ENCODE results near the gene DISP2.

The DISP2 gene

DNA sequence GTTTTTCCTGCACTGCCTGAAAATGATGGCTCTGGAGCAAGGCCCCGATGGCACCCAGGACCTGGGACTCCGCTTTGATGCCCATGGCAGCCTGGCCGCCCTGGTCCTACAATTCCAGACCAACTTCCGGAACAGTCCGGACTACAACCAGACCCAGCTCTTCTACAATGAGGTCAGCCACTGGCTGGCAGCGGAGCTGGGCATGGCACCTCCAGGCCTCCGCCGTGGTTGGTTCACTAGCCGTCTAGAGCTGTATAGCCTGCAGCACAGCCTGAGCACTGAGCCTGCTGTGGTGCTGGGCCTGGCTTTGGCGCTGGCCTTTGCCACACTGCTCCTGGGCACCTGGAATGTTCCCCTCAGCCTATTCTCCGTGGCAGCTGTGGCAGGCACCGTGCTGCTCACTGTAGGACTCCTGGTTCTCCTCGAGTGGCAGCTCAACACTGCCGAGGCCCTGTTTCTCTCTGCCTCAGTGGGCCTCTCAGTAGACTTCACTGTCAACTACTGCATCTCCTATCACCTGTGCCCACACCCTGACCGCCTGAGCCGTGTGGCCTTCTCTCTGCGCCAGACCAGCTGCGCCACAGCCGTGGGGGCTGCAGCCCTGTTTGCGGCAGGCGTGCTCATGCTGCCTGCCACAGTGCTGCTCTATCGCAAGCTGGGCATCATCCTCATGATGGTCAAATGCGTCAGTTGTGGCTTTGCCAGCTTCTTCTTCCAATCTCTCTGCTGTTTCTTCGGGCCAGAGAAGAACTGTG, 10.9 kb downstream of the DISP2 start:
- no peaks in the 10 kb centered on the region for H3K27me3 ChIP-seq (ENCODE audit: control insufficient read depth in 1 of 2, insufficient read depth in 2 of 2, low read length in 2 of 2)
- H3K9me3 ChIP-seq (ENCODE audit: low read length): no peaks in the 10 kb centered on the region
- H3K4me3 ChIP-seq (ENCODE audit: low read depth in 1 of 2, low read length in 2 of 2): no peak overlapping the region
- H3K4me1 ChIP-seq (ENCODE audit: insufficient read depth, low read length): peaks cover 20% of the 10 kb centered on the region
- no peak overlapping the region for H3K9ac ChIP-seq (ENCODE audit: low read length)
- no peak overlapping the region for H3K27ac ChIP-seq (ENCODE audit: low read depth, low read length)
- H3K36me3 ChIP-seq (ENCODE audit: insufficient read depth, low read length): no peaks in the 10 kb centered on the region

DNA sequence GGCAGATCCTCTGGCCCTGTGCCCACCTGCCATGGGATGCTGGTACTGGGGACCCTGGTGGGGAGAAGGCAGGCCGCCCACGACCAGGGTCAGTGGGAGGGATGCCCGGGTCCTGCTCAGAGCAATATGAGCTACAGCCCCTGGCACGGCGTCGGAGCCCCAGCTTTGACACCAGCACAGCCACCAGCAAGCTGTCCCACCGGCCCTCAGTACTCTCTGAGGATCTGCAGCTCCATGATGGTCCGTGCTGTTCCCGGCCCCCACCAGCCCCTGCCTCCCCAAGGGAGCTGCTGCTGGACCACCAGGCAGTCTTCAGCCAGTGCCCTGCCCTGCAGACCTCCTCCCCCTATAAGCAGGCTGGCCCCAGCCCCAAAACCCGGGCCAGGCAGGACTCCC, 11.5 kb downstream of the DISP2 start:
- H3K27ac ChIP-seq (ENCODE audit: low read depth, low read length): no peak overlapping the region
- no peak overlapping the region for H3K4me3 ChIP-seq (ENCODE audit: low read depth in 1 of 2, low read length in 2 of 2)
- H3K36me3 ChIP-seq (ENCODE audit: insufficient read depth, low read length): no peaks in the 10 kb centered on the region
- H3K4me1 ChIP-seq (ENCODE audit: insufficient read depth, low read length): peaks cover 20% of the 10 kb centered on the region
- H3K9me3 ChIP-seq (ENCODE audit: low read length): no peaks in the 10 kb centered on the region
- no peak overlapping the region for H3K9ac ChIP-seq (ENCODE audit: low read length)
- H3K27me3 ChIP-seq (ENCODE audit: control insufficient read depth in 1 of 2, insufficient read depth in 2 of 2, low read length in 2 of 2): no peaks in the 10 kb centered on the region

DNA sequence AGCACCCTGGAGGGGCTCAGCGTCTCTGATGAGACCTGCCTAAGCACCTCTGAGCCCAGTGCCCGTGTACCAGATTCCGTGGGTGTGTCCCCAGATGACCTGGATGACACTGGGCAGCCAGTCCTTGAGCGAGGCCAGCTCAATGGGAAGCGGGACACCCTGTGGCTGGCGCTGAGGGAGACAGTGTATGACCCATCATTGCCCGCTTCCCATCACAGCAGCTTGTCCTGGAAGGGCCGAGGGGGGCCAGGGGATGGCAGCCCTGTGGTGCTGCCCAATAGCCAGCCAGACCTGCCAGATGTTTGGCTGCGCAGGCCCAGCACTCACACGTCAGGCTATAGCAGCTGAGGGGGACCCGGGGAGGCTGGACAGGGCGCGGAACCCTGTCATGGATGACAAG, 12.0 kb downstream of the DISP2 start:
- Histone ChIP-seq H3K4me1 (ENCODE audit: insufficient read depth, low read length) (peaks cover 20% of the 10 kb centered on the region), H3K9me3 (ENCODE audit: low read length) (no peaks in the 10 kb centered on the region), H3K27me3 (ENCODE audit: control insufficient read depth in 1 of 2, insufficient read depth in 2 of 2, low read length in 2 of 2) (no peaks in the 10 kb centered on the region), H3K36me3 (ENCODE audit: insufficient read depth, low read length) (no peaks in the 10 kb centered on the region), H3K9ac (ENCODE audit: low read length) (no peak overlapping the region), H3K27ac (ENCODE audit: low read depth, low read length) (no peak overlapping the region), H3K4me3 (ENCODE audit: low read depth in 1 of 2, low read length in 2 of 2) (no peak overlapping the region)

DNA sequence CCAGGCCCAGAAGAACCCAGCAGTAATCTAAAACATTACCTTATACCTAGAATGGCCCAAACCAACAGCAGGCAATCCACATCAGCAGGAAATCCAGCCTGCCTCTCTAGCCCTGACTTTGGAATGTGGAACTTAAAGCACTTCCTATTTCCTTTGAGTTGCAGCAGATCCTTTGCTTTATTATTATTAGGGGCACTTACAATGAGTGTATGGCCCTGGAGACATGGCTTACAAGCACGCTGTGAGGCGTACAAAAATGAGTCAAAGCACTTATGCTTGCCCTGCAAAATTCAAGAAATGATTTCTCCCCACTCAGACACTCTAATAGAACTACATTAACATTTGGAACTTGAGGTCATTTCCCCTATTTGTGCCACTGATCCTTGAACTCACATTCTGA, 15.0 kb downstream of the DISP2 start:
- no peaks in the 10 kb centered on the region for H3K36me3 ChIP-seq (ENCODE audit: insufficient read depth, low read length)
- no peak overlapping the region for H3K9ac ChIP-seq (ENCODE audit: low read length)
- no peaks in the 10 kb centered on the region for H3K9me3 ChIP-seq (ENCODE audit: low read length)
- peaks cover 6% of the 10 kb centered on the region for H3K4me1 ChIP-seq (ENCODE audit: insufficient read depth, low read length)
- H3K4me3 ChIP-seq (ENCODE audit: low read depth in 1 of 2, low read length in 2 of 2): no peak overlapping the region
- no peaks in the 10 kb centered on the region for H3K27me3 ChIP-seq (ENCODE audit: control insufficient read depth in 1 of 2, insufficient read depth in 2 of 2, low read length in 2 of 2)
- no peak overlapping the region for H3K27ac ChIP-seq (ENCODE audit: low read depth, low read length)

DNA sequence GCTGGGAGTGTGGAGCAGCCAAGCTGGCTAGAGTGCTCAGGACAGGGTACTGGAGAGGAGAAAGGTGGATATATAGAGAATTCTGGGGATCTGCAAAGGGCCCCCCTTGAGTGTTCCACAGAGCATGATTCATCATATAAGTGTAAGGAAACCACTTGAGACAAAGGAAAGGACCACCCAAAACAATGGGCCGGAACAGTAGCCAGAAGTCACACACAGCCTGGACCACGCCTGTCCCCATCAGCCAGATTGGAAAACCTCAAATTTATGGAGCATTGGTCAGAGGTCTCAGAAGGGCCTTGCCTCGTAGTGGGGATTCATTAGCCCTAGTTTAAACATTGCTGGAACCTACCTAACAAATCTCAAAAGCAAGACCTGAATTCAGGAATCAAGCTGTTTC, 19.6 kb downstream of the DISP2 start:
- H3K27me3 ChIP-seq (ENCODE audit: control insufficient read depth in 1 of 2, insufficient read depth in 2 of 2, low read length in 2 of 2): no peaks in the 10 kb centered on the region
- H3K9ac ChIP-seq (ENCODE audit: low read length): no peak overlapping the region
- H3K4me3 ChIP-seq (ENCODE audit: low read depth in 1 of 2, low read length in 2 of 2): no peak overlapping the region
- no peaks in the 10 kb centered on the region for H3K36me3 ChIP-seq (ENCODE audit: insufficient read depth, low read length)
- no peaks in the 10 kb centered on the region for H3K9me3 ChIP-seq (ENCODE audit: low read length)
- H3K27ac ChIP-seq (ENCODE audit: low read depth, low read length): no peak overlapping the region
- peaks cover 4% of the 10 kb centered on the region for H3K4me1 ChIP-seq (ENCODE audit: insufficient read depth, low read length)

DNA sequence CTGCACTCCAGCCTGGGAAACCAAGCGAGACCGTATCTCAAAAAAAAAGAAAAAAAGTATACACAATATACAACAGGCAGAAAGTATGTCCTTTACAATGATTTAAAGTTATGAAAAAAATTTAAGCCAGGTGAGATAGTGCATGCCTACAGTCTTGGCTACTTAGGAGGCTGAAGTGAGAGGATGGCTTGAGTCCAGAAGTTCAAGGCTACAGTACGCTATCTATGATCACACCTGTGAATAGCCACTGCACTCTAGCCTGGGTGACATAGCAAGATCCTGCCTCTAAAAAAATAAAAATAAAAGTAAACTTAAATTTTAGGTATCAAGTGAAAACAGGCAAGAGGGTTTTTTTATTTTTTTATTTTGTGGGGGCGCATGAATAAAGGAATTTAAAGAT, 21.4 kb downstream of the DISP2 start:
- H3K4me3 ChIP-seq (ENCODE audit: low read depth in 1 of 2, low read length in 2 of 2): no peak overlapping the region
- H3K9me3 ChIP-seq (ENCODE audit: low read length): no peaks in the 10 kb centered on the region
- H3K27me3 ChIP-seq (ENCODE audit: control insufficient read depth in 1 of 2, insufficient read depth in 2 of 2, low read length in 2 of 2): no peaks in the 10 kb centered on the region
- H3K27ac ChIP-seq (ENCODE audit: low read depth, low read length): no peak overlapping the region
- H3K9ac ChIP-seq (ENCODE audit: low read length): no peak overlapping the region
- H3K4me1 ChIP-seq (ENCODE audit: insufficient read depth, low read length): peaks cover 12% of the 10 kb centered on the region
- no peaks in the 10 kb centered on the region for H3K36me3 ChIP-seq (ENCODE audit: insufficient read depth, low read length)

DNA sequence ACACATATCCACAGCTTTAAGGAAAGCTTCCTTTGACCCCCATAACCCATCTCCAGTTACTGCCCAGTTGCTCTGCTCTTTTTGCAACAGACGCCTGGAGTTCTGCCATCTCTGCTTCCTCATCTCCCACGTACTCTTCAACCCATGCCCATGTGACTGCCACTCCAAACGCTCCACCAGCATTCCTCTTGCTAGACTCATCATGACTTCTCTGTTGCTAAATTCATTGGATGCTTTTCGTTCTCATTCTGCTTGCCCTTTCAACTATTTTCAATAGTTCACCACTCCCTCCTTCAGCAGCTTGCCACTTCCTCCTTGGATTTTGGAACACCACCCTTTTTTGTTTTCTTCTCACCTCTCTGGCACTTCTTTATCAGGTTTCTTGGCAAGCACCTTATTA, 21.8 kb downstream of the DISP2 start:
- Histone ChIP-seq H3K27me3 (ENCODE audit: control insufficient read depth in 1 of 2, insufficient read depth in 2 of 2, low read length in 2 of 2) (no peaks in the 10 kb centered on the region), H3K9ac (ENCODE audit: low read length) (no peak overlapping the region), H3K27ac (ENCODE audit: low read depth, low read length) (no peak overlapping the region), H3K36me3 (ENCODE audit: insufficient read depth, low read length) (no peaks in the 10 kb centered on the region), H3K4me1 (ENCODE audit: insufficient read depth, low read length) (peaks cover 12% of the 10 kb centered on the region), H3K9me3 (ENCODE audit: low read length) (no peaks in the 10 kb centered on the region), H3K4me3 (ENCODE audit: low read depth in 1 of 2, low read length in 2 of 2) (no peak overlapping the region)

- peaks cover 12% of the 10 kb centered on the region for H3K4me1 ChIP-seq (ENCODE audit: insufficient read depth, low read length)
- H3K9me3 ChIP-seq (ENCODE audit: low read length): no peaks in the 10 kb centered on the region
- H3K27ac ChIP-seq (ENCODE audit: low read depth, low read length): no peak overlapping the region
- no peaks in the 10 kb centered on the region for H3K36me3 ChIP-seq (ENCODE audit: insufficient read depth, low read length)
- no peak overlapping the region for H3K4me3 ChIP-seq (ENCODE audit: low read depth in 1 of 2, low read length in 2 of 2)
- no peaks in the 10 kb centered on the region for H3K27me3 ChIP-seq (ENCODE audit: control insufficient read depth in 1 of 2, insufficient read depth in 2 of 2, low read length in 2 of 2)
- H3K9ac ChIP-seq (ENCODE audit: low read length): no peak overlapping the region
These were observed 22.6 kb downstream of the DISP2 start for GRCh38 chr15:40380636-40381035.

GRCh38 chr15:40381818-40382529, 24.0 kb downstream of the DISP2 start:
- Histone ChIP-seq H3K9me3 (ENCODE audit: low read length) (no peaks in the 10 kb centered on the region), H3K9ac (ENCODE audit: low read length) (no peak overlapping the region), H3K4me3 (ENCODE audit: low read depth in 1 of 2, low read length in 2 of 2) (peak overlapping the region in 1 of 2 donors; percentile 89), H3K27me3 (ENCODE audit: control insufficient read depth in 1 of 2, insufficient read depth in 2 of 2, low read length in 2 of 2) (no peaks in the 10 kb centered on the region), H3K27ac (ENCODE audit: low read depth, low read length) (no peak overlapping the region), H3K36me3 (ENCODE audit: insufficient read depth, low read length) (peaks cover 8% of the 10 kb centered on the region), H3K4me1 (ENCODE audit: insufficient read depth, low read length) (peaks cover 12% of the 10 kb centered on the region)

- Histone ChIP-seq H3K4me1 (ENCODE audit: insufficient read depth, low read length) (peaks cover 12% of the 10 kb centered on the region), H3K36me3 (ENCODE audit: insufficient read depth, low read length) (peaks cover 12% of the 10 kb centered on the region), H3K9ac (ENCODE audit: low read length) (peak within 1 kb of the TSS; percentile 12), H3K9me3 (ENCODE audit: low read length) (no peaks in the 10 kb centered on the region), H3K4me3 (ENCODE audit: low read depth in 1 of 2, low read length in 2 of 2) (peak within 1 kb of the TSS; percentile 89 to 94), H3K27me3 (ENCODE audit: control insufficient read depth in 1 of 2, insufficient read depth in 2 of 2, low read length in 2 of 2) (no peaks in the 10 kb centered on the region), H3K27ac (ENCODE audit: low read depth, low read length) (peak within 1 kb of the TSS; percentile 73)
These were observed 24.8 kb downstream of the DISP2 start, which contains the start of gene KNSTRN for GRCh38 chr15:40382580-40383456. TSS of gene KNSTRN (plus strand) at chr15:40382721. CDS start at chr15:40382836, 115 bp downstream.

- H3K27ac ChIP-seq (ENCODE audit: low read depth, low read length): no peak overlapping the region
- H3K9ac ChIP-seq (ENCODE audit: low read length): no peak overlapping the region
- no peak overlapping the region for H3K4me3 ChIP-seq (ENCODE audit: low read depth in 1 of 2, low read length in 2 of 2)
- peaks cover 17% of the 10 kb centered on the region for H3K36me3 ChIP-seq (ENCODE audit: insufficient read depth, low read length)
- H3K9me3 ChIP-seq (ENCODE audit: low read length): no peaks in the 10 kb centered on the region
- no peaks in the 10 kb centered on the region for H3K27me3 ChIP-seq (ENCODE audit: control insufficient read depth in 1 of 2, insufficient read depth in 2 of 2, low read length in 2 of 2)
- H3K4me1 ChIP-seq (ENCODE audit: insufficient read depth, low read length): peaks cover 12% of the 10 kb centered on the region
These were observed 28.5 kb downstream of the DISP2 start for GRCh38 chr15:40386480-40386879.
